Testis (tissue), 2 donors: Measurements from ENCODE around the gene UBAP2L.

ENCODE experiments used
- CTCF ChIP-seq, 3 experiments: fragments of 450-650 bp in 2 of 3; fragments of 200-600 bp in 1 of 3; sonication (generic) in 1 of 3; IDR thresholded peaks; one replicate each; pipeline ENCODE4 v1.5.1; 2016 to 2019; ENCODE audit warnings: antibody characterized with exemption in 3 of 3, mild to moderate bottlenecking in 2 of 3, moderate library complexity in 1 of 3
- POLR2A ChIP-seq: fragments of 450-650 bp; IDR thresholded peaks from one replicate; pipeline ENCODE4 v1.6.1; 2017; ENCODE audit warnings: antibody characterized with exemption, mild to moderate bottlenecking, moderate library complexity

- TF ChIP-seq CTCF (IDR thresholded peaks at IDR 0.05) (no peak), POLR2A (no peak)
Measured at GRCh38 chr1:154222518-154222917, 1.8 kb downstream of the UBAP2L start.
